PC-3 (cell line): Measurements from ENCODE around the gene TUBE1. TPM values are rescaled to one million over a fixed set of nuclear protein-coding genes. Genes with fewer than 3 reads are reported as not detected.

Source experiments
- ATAC-seq: fragments of 200-7000 bp; cut with Tn5 transposase; 2 replicates; pipeline ENCODE4 v1.9.1; 2020; ENCODE audit warnings: mild to moderate bottlenecking, moderate library complexity
- BruUV-seq: library from RNA; stranded (reverse); fragments of 400-500 nt; replicated peaks from 2 replicates; lab custom pipeline; 2021; lab: Mats Ljungman, UMichigan
- CTCF ChIA-PET: fragments of 300-600 bp; sonication (Branson Sonifier 250); formaldehyde crosslinking; loops from one replicate; lab custom pipeline; 2022; ENCODE audit warnings: antibody characterized with exemption; lab: Charles Lee
- POLR2A ChIA-PET: fragments of 300-600 bp; sonication (Branson Sonifier 250); formaldehyde crosslinking; loops from one replicate; lab custom pipeline; 2022; ENCODE audit warnings: antibody characterized with exemption; ENCODE audit not compliant: unreplicated experiment; lab: Charles Lee
- DNase-seq: peaks from one replicate; pipeline ENCODE4 v3.0.0-alpha.2; 2015
- H2AFZ ChIP-seq: fragments of 300-600 bp; sonication (generic); 2 replicates; pipeline ENCODE4 v1.6.0; 2016; ENCODE audit warnings: antibody characterized with exemption, low read length
- H3F3A ChIP-seq: fragments of 300-600 bp; sonication (generic); one replicate; pipeline ENCODE4 v1.6.0; 2017; ENCODE audit warnings: antibody characterized with exemption, low read length, control low read depth, mild to moderate bottlenecking; ENCODE audit not compliant: unreplicated experiment
- H3K27ac ChIP-seq: fragments of 300-600 bp; sonication (generic); 2 replicates; pipeline ENCODE4 v1.5.1; 2016; ENCODE audit warnings: mild to moderate bottlenecking, low read length
- H3K27me3 ChIP-seq: fragments of 300-600 bp; sonication (generic); 2 replicates; pipeline ENCODE4 v1.6.1; 2016; ENCODE audit warnings: low read length, mixed read lengths
- H3K36me3 ChIP-seq: fragments of 300-600 bp; sonication (generic); 2 replicates; pipeline ENCODE4 v1.6.1; 2016; ENCODE audit warnings: low read depth, mixed run types, low read length, mixed read lengths
- H3K4me1 ChIP-seq: fragments of 300-600 bp; sonication (generic); 2 replicates; pipeline ENCODE4 v1.5.1; 2016; ENCODE audit warnings: low read length; ENCODE audit not compliant: insufficient read depth
- H3K4me2 ChIP-seq: fragments of 300-600 bp; sonication (generic); 2 replicates; pipeline ENCODE4 v1.6.0; 2016; ENCODE audit warnings: low read length
- H3K4me3 ChIP-seq: fragments of 300-600 bp; sonication (generic); 2 replicates; pipeline ENCODE4 v1.5.1; 2016; ENCODE audit warnings: mild to moderate bottlenecking, low read length, mixed read lengths
- H3K79me2 ChIP-seq: fragments of 300-600 bp; sonication (generic); 2 replicates; pipeline ENCODE4 v1.6.1; 2017; ENCODE audit warnings: low read length, mixed read lengths
- H3K9ac ChIP-seq: fragments of 300-600 bp; sonication (generic); 2 replicates; pipeline ENCODE4 v1.6.0; 2016; ENCODE audit warnings: mild to moderate bottlenecking, low read length
- H3K9me2 ChIP-seq: fragments of 300-600 bp; sonication (generic); replicated peaks from 2 replicates; pipeline ENCODE4 v1.6.1; 2016; ENCODE audit warnings: mixed run types, low read length, mixed read lengths
- H3K9me3 ChIP-seq: fragments of 300-600 bp; sonication (generic); 2 replicates; pipeline ENCODE4 v1.6.1; 2016; ENCODE audit warnings: low read length, mixed read lengths
- H4K20me1 ChIP-seq: fragments of 300-600 bp; sonication (generic); 2 replicates; pipeline ENCODE4 v1.6.1; 2016; ENCODE audit warnings: low read length, mixed read lengths
- EZH2 ChIP-seq: fragments of 300-600 bp; sonication (generic); IDR thresholded peaks from one replicate; pipeline ENCODE4 v1.6.1; 2017; ENCODE audit warnings: antibody characterized with exemption, mild to moderate bottlenecking, low read length; ENCODE audit not compliant: unreplicated experiment
- EZH2phosphoT487 ChIP-seq: fragments of 300-600 bp; sonication (generic); IDR thresholded peaks from 2 replicates; pipeline ENCODE4 v1.6.1; 2018; ENCODE audit warnings: mild to moderate bottlenecking, antibody characterized with exemption, low read length, borderline replicate concordance
- intact Hi-C: fragments of 100-400 bp; cut with micrococcal nuclease; formaldehyde crosslinking; loops from 2 replicates; pipeline ENCODE4 v1.9.0; 2023
- total RNA-seq: library from RNA; depleted of rRNA; stranded (reverse); fragments of >200 nt; gene quantifications from 2 replicates; pipeline ENCODE4 v1.2.3, GENCODE V29; 2014
- TF ChIP-seq, protein P1 (sequence below): fragments of 300-600 bp; sonication (generic); conservative IDR thresholded peaks from 2 replicates; pipeline ENCODE4 v1.5.1; 2017; ENCODE audit warnings: antibody characterized with exemption, low read depth, mild to moderate bottlenecking, low read length

The TUBE1 gene
- total RNA-seq, 1 experiment from 2014 or later = 9.5 TPM

DNA sequence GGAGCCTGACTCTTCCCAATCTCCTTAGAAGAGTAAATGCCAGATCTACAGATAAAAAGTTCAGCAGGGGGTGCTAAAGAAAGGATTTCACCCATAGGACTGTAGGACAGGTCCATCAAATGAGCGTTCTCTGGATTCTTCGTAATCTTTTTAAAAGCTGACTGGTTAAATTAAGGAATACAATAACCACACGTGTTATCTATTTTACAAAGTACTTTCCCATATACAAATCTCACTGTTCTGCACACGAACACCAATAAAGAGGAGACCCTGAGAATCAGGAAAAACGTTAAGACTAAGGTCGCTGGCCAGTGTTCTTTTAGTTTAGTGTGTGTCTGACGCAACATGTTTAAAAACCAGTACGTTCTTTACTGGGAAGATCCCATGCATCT lies 542 bp downstream of the TUBE1 start:
- CTCF ChIA-PET = interaction anchor here (2.8 kb wide), 1 partner anchor 77 kb away, joined by 28 read pairs; no protein-coding TSS in a partner anchor
- DNase-seq = peak; percentile 61
- intact Hi-C loops = loop anchor here (1.0 kb wide), 1 partner anchor 77 kb away; no protein-coding TSS in a partner anchor

DNA sequence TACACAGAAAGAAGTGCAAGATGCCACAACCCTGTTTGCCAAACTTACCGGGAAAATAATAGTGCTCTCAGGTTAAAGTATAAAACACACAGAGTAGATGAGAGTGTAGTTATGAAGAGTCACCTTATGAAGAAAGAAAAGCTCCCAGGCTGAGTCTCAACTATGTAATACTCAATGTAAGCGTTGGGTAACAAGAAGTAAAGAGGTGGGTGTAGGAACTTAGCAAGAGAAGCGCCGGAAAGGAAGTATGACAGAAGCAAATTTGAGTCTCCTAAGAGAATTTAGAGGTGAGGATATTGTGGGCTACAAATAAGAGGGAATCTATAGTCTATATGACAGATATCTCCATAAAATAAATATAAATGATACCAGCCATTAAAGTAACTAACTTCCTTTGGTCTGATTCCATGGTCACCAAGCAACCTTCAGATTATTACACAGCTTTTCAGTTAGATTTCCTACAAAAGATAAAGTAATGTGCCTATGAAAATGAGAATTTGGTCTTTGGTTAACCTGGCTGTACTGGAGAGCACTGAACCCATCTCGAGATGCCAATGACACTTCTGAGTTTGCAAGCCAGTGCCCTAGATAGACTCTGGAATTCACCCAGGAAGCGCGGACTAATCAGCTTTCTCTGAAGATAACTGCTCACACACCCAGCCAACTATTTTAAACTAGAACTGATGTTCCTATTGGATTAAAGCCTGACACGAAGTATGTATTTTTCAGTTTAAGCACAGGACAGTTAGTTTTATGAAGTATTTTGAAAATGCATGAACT lies 1.8 kb downstream of the TUBE1 start:
- DNase-seq (no peak), ATAC-seq (no peak)
- no peak overlapping the region for H3K4me3 ChIP-seq
- no peaks in the 10 kb centered on the region for H4K20me1 ChIP-seq
- TF ChIP-seq EZH2 = no peak
- TF ChIP-seq, protein P1, sequence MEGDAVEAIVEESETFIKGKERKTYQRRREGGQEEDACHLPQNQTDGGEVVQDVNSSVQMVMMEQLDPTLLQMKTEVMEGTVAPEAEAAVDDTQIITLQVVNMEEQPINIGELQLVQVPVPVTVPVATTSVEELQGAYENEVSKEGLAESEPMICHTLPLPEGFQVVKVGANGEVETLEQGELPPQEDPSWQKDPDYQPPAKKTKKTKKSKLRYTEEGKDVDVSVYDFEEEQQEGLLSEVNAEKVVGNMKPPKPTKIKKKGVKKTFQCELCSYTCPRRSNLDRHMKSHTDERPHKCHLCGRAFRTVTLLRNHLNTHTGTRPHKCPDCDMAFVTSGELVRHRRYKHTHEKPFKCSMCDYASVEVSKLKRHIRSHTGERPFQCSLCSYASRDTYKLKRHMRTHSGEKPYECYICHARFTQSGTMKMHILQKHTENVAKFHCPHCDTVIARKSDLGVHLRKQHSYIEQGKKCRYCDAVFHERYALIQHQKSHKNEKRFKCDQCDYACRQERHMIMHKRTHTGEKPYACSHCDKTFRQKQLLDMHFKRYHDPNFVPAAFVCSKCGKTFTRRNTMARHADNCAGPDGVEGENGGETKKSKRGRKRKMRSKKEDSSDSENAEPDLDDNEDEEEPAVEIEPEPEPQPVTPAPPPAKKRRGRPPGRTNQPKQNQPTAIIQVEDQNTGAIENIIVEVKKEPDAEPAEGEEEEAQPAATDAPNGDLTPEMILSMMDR = no peak
- TF ChIP-seq EZH2phosphoT487 = no peak
- ChIA-PET POLR2A (no interaction called here), CTCF (interaction anchor here (0.6 to 2.8 kb wide), 2 partner anchors 78 to 490 kb away, joined by 4 to 28 read pairs; no protein-coding TSS in a partner anchor)
- H3K9ac ChIP-seq = no peak overlapping the region
- BruUV-seq = no TSS peak
- no peaks in the 10 kb centered on the region for H3F3A ChIP-seq
- intact Hi-C loops = no loop called here
- 0 out of 2 replicates have a peak overlapping the region, but pooled peaks have one; percentile 97 for H3K4me2 ChIP-seq
- no peak overlapping the region for H3K27ac ChIP-seq
- no peaks in the 10 kb centered on the region for H3K27me3 ChIP-seq
- no peak overlapping the region for H2AFZ ChIP-seq
- no peaks in the 10 kb centered on the region for H3K36me3 ChIP-seq
- no peaks in the 10 kb centered on the region for H3K9me3 ChIP-seq
- no peaks in the 10 kb centered on the region for H3K4me1 ChIP-seq
- no peaks in the 10 kb centered on the region; the same call in 1 of the 2 replicates for H3K79me2 ChIP-seq
- no peaks in the 10 kb centered on the region for H3K9me2 ChIP-seq

More for the DNA sequence above, 542 bp downstream of the TUBE1 start:
- H3K4me2 ChIP-seq = peak overlapping the region; percentile 97
- H3K9me3 ChIP-seq = no peaks in the 10 kb centered on the region
- BruUV-seq = TSS peak; percentile 57
- H4K20me1 ChIP-seq = no peaks in the 10 kb centered on the region
- no peaks in the 10 kb centered on the region for H3F3A ChIP-seq
- no peaks in the 10 kb centered on the region for H3K4me1 ChIP-seq
- H3K9me2 ChIP-seq = no peaks in the 10 kb centered on the region
- ATAC-seq = peak; percentile 69
- POLR2A ChIA-PET = no interaction called here
- TF ChIP-seq, protein P1 = peak; percentile 49
- TF ChIP-seq EZH2 = no peak
- H2AFZ ChIP-seq = peak overlapping the region; percentile 99
- H3K27ac ChIP-seq = no peak overlapping the region
- no peaks in the 10 kb centered on the region for H3K36me3 ChIP-seq
- no peaks in the 10 kb centered on the region for H3K27me3 ChIP-seq
- peak overlapping the region; percentile 92 for H3K4me3 ChIP-seq
- H3K79me2 ChIP-seq = no peaks in the 10 kb centered on the region; the same call in 1 of the 2 replicates
- peak overlapping the region; percentile 66 for H3K9ac ChIP-seq

DNA sequence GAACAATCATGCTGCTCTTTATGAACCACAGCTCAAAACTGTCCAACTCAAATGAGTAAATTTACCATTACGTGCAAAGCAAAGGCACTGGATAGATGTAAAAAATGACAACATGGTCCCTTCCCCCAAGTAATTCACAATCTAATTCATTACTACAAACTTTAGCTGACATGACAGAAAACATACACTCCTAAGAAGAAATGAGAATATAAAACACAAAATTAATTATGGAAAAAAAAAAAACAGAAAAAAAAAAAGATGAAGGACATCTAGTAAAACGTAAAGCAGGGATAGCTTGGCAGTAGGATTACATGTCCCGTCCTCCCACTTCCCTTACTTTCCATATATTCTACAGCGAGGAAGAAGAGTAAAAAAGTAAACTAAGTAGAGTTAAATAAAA lies 5.7 kb downstream of the TUBE1 start:
- H3K27ac ChIP-seq = no peak overlapping the region
- H3K27me3 ChIP-seq = no peaks in the 10 kb centered on the region
- BruUV-seq = no TSS peak
- no peaks in the 10 kb centered on the region for H3K4me1 ChIP-seq
- intact Hi-C loops = no loop called here
- no peak for ATAC-seq
- H3K4me3 ChIP-seq = no peak overlapping the region
- no peak overlapping the region for H3K4me2 ChIP-seq
- no peak overlapping the region for H2AFZ ChIP-seq
- ChIA-PET CTCF (no interaction called here), POLR2A (interaction anchor here (0.6 kb wide), 1 partner anchor 162 kb away, joined by 4 read pairs; no protein-coding TSS in a partner anchor)
- H3K9me2 ChIP-seq = no peaks in the 10 kb centered on the region
- H3F3A ChIP-seq = no peaks in the 10 kb centered on the region
- no peaks in the 10 kb centered on the region; the same call in 1 of the 2 replicates for H3K79me2 ChIP-seq
- H3K9me3 ChIP-seq = no peaks in the 10 kb centered on the region
- no peaks in the 10 kb centered on the region for H3K36me3 ChIP-seq
- H4K20me1 ChIP-seq = no peaks in the 10 kb centered on the region
- TF ChIP-seq, protein P1 = no peak
- TF ChIP-seq EZH2phosphoT487 (no peak), EZH2 (no peak)
- DNase-seq = no peak
- H3K9ac ChIP-seq = no peak overlapping the region
